ENCODE measurements around the gene KRTAP19-8. TPM values are rescaled to one million over a fixed set of nuclear protein-coding genes. Genes with fewer than 3 reads are reported as not detected.

The KRTAP19-8 gene
- total and polyA plus RNA-seq, 2 experiments from 2014 or later, result not detected

DNA sequence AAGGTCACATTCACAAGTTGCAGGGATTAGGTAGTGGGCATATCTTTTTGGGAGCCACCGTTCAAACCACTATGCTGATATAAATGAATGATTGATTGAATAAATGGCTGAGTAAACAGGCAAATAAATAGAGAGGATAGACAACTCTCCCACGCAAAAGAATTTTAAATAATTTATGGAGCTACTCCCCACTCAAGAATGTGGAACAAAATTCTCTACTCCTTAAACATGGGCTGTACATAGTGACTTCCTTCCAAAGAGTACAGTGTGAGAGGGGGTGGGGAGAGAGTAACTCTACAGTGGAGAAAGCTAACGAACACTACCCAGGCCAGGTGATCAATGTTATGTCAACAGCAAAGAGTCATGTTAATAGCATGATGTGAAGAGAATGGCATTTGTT, 40.7 kb downstream of the KRTAP19-8 start:
- TF ChIP-seq, protein P1, sequence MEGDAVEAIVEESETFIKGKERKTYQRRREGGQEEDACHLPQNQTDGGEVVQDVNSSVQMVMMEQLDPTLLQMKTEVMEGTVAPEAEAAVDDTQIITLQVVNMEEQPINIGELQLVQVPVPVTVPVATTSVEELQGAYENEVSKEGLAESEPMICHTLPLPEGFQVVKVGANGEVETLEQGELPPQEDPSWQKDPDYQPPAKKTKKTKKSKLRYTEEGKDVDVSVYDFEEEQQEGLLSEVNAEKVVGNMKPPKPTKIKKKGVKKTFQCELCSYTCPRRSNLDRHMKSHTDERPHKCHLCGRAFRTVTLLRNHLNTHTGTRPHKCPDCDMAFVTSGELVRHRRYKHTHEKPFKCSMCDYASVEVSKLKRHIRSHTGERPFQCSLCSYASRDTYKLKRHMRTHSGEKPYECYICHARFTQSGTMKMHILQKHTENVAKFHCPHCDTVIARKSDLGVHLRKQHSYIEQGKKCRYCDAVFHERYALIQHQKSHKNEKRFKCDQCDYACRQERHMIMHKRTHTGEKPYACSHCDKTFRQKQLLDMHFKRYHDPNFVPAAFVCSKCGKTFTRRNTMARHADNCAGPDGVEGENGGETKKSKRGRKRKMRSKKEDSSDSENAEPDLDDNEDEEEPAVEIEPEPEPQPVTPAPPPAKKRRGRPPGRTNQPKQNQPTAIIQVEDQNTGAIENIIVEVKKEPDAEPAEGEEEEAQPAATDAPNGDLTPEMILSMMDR (IDR thresholded peaks at IDR 0.05; ENCODE audit: low read depth, low read length), result no peak
- H3K4me1 ChIP-seq (ENCODE audit: low read depth), result no peaks in the 10 kb centered on the region
- no peak overlapping the region for H3K4me3 ChIP-seq
- DNase-seq (ENCODE audit: low read depth in 1 of 2, low spot score in 1 of 2), result no peak
- no peaks in the 10 kb centered on the region for H3K9me3 ChIP-seq (ENCODE audit: low read depth)
- H3K36me3 ChIP-seq, result no peaks in the 10 kb centered on the region
- H3K27ac ChIP-seq, result no peak overlapping the region
- H3K27me3 ChIP-seq, result no peaks in the 10 kb centered on the region

- H3K4me1 ChIP-seq (ENCODE audit: low read depth), result no peaks in the 10 kb centered on the region
- H3K36me3 ChIP-seq, result no peaks in the 10 kb centered on the region
- H3K9me3 ChIP-seq (ENCODE audit: low read depth), result no peaks in the 10 kb centered on the region
- H3K27ac ChIP-seq, result no peak overlapping the region
- TF ChIP-seq, protein P1 (IDR thresholded peaks at IDR 0.05; ENCODE audit: low read depth, low read length), result no peak
- no peaks in the 10 kb centered on the region for H3K27me3 ChIP-seq
- DNase-seq (ENCODE audit: low read depth in 1 of 2, low spot score in 1 of 2), result no peak
- H3K4me3 ChIP-seq, result no peak overlapping the region
Measured at GRCh38 chr21:30996728-30997127, 41.5 kb downstream of the KRTAP19-8 start.

- H3K4me1 ChIP-seq (ENCODE audit: low read depth), result no peaks in the 10 kb centered on the region
- no peaks in the 10 kb centered on the region for H3K27me3 ChIP-seq
- TF ChIP-seq, protein P1 (IDR thresholded peaks at IDR 0.05; ENCODE audit: low read depth, low read length), result no peak
- H3K9me3 ChIP-seq (ENCODE audit: low read depth), result no peaks in the 10 kb centered on the region
- H3K36me3 ChIP-seq, result no peaks in the 10 kb centered on the region
- DNase-seq (ENCODE audit: low read depth in 1 of 2, low spot score in 1 of 2), result no peak
- no peak overlapping the region for H3K27ac ChIP-seq
- no peak overlapping the region for H3K4me3 ChIP-seq
Measured at GRCh38 chr21:30994932-30995331, 43.3 kb downstream of the KRTAP19-8 start.

DNA sequence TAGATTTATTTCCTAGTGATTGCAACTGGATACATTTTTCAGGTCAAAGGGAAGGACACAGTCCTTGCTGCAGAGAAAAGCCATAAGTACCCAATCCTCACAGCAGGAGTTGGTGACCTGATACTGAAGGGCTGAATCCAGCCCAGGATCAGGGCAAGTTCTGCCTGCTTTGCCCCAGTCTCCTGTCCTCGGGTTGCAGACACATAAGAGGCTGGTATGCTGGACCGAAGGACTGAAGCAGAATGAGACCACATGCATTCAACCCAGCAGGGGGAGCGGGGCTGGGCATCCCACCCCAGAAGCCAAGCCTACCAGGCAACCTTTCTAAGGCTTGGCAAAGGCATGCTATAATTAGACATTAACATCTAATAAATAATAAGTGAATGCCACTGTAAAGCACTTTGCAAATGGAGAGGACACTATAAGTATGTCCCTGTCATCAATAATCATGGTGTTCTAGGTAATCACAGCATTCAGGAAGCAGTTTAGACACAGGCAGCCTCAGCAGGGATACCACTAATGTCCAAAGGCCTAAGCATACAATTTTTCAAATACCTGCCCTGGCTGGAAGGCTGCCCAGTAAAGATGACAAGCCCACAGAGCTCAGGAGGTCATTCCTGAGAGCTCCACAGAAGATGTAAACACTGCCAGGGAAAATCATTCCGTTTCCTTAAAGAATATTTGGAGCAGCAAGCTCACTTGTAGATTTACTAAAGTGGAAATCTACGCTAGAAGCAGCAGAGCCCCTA, 47.6 kb downstream of the KRTAP19-8 start:
- no peaks in the 10 kb centered on the region for H3K4me1 ChIP-seq (ENCODE audit: low read depth)
- H3K27me3 ChIP-seq, result no peaks in the 10 kb centered on the region
- no peak for DNase-seq (ENCODE audit: low read depth in 1 of 2, low spot score in 1 of 2)
- no peaks in the 10 kb centered on the region for H3K36me3 ChIP-seq
- TF ChIP-seq, protein P1 (IDR thresholded peaks at IDR 0.05; ENCODE audit: low read depth, low read length), result no peak
- no peaks in the 10 kb centered on the region for H3K9me3 ChIP-seq (ENCODE audit: low read depth)
- H3K27ac ChIP-seq, result no peak overlapping the region
- H3K4me3 ChIP-seq, result no peak overlapping the region

DNA sequence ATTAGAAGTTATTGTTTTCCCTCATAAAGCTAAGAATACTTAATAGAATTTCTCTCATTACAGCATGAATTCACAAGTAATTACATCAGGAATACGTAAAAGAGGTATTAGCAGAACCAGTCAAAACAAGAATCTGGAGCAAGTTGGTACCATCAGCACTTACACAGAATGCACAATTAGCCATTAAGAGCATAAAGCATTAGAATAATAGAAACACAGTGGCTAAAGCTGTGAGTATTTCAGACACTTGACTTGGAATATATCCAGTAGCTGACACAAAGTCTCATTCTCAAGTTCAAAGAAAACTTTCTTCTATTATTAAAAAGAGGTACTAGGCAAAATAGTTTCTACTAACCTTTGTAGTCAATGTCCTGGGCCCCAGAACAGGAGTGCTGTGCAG, 49.6 kb downstream of the KRTAP19-8 start:
- TF ChIP-seq, protein P1 (IDR thresholded peaks at IDR 0.05; ENCODE audit: low read depth, low read length), result no peak
- Histone ChIP-seq H3K4me1 (ENCODE audit: low read depth) (no peaks in the 10 kb centered on the region), H3K36me3 (no peaks in the 10 kb centered on the region), H3K27ac (no peak overlapping the region), H3K27me3 (no peaks in the 10 kb centered on the region), H3K9me3 (ENCODE audit: low read depth) (no peaks in the 10 kb centered on the region), H3K4me3 (no peak overlapping the region)
- DNase-seq (ENCODE audit: low read depth in 1 of 2, low spot score in 1 of 2), result no peak

Other genes starting within 250 kb of the KRTAP19-8 start
- gene KRTAP8-1, start 225.2 kb downstream of the KRTAP19-8 start, total RNA-seq, result not detected in 2 replicates
- not detected in 2 replicates for gene KRTAP8-1, start 225.2 kb downstream of the KRTAP19-8 start, polyA plus RNA-seq
- not detected in 2 replicates for gene KRTAP7-1, start 208.7 kb downstream of the KRTAP19-8 start, total RNA-seq
- gene KRTAP7-1, start 208.7 kb downstream of the KRTAP19-8 start, polyA plus RNA-seq, result not detected in 2 replicates
- not detected in 2 replicates for gene KRTAP11-1, start 156.9 kb downstream of the KRTAP19-8 start, total RNA-seq
- not detected in 2 replicates for gene KRTAP11-1, start 156.9 kb downstream of the KRTAP19-8 start, polyA plus RNA-seq